K562 (cell line): ENCODE results near the gene RHOF. TPM values are rescaled to one million over a fixed set of nuclear protein-coding genes. Genes with fewer than 3 reads are reported as not detected.
A peak's percentile ranks its signal among the peaks of the same experiment; 100 is the strongest.

Experiments used
- ATAC-seq: fragments of 200-7000 bp; cut with Tn5 transposase; 3 replicates; pipeline ENCODE4 v1.9.1; 2020; ENCODE audit warnings: moderate library complexity
- BruUV-seq: library from RNA; stranded (reverse); fragments of 400-500 nt; replicated peaks from 2 replicates; lab custom pipeline; 2021; lab: Mats Ljungman, UMichigan
- CTCF ChIA-PET: fragments of 300-600 bp; formaldehyde crosslinking; extraction: SDS; loops from one replicate; lab custom pipeline; 2021; ENCODE audit warnings: low intra/inter-chr PET ratio; lab: Yijun Ruan, JAX
- POLR2A ChIA-PET: fragments of 300-600, 350-650 bp; sonication (Branson Sonifier 250); formaldehyde crosslinking; extraction: SDS; loops from one replicate; lab custom pipeline; 2021; ENCODE audit warnings: antibody characterized with exemption, inconsistent platforms; lab: Yijun Ruan, JAX
- DNase-seq, 4 experiments: peaks; one replicate each; pipeline versions ENCODE4 v3.0.0 to v3.0.0-alpha.2; 2011 to 2018; ENCODE audit warnings: low spot score in 3 of 4, mixed read lengths in 3 of 4; ENCODE audit errors: extremely low read depth in 1 of 4
- FAIRE-seq: peaks from 2 replicates; lab custom pipeline; 2011; peaks lifted over from hg19 to GRCh38; lab: Jason Lieb, UNC
- H2AFZ ChIP-seq: 2 replicates; pipeline ENCODE4 v1.6.0; 2011; ENCODE audit warnings: low read depth, low read length, control low read depth, inconsistent platforms
- H3K27ac ChIP-seq: fragments of 200-600 bp; 3 replicates; pipeline ENCODE4 v1.8.0; 2011; ENCODE audit warnings: low read depth, mild to moderate bottlenecking, control low read depth, inconsistent platforms, low read length, moderate library complexity, mixed read lengths; ENCODE audit errors: extremely low read depth
- H3K27me3 ChIP-seq, 2 experiments: fragments of 300-600 bp in 1 of 2; 2 replicates in 1 of 2; 3 replicates in 1 of 2; pipeline versions ENCODE4 v1.6.0 to v1.8.0; 2011; ENCODE audit warnings: inconsistent platforms in 2 of 2, low read length in 2 of 2, mild to moderate bottlenecking in 1 of 2, mixed read lengths in 1 of 2, moderate library complexity in 1 of 2; ENCODE audit not compliant: control insufficient read depth in 2 of 2, insufficient read depth in 2 of 2
- H3K36me3 ChIP-seq: fragments of 300-600 bp; 3 replicates; pipeline ENCODE4 v1.8.0; 2011; ENCODE audit warnings: mild to moderate bottlenecking, low read length, inconsistent platforms; ENCODE audit not compliant: control insufficient read depth, insufficient read depth
- H3K4me1 ChIP-seq, 2 experiments: fragments of 200-600 bp in 1 of 2; replicated peaks in 1 of 2; 2 replicates in 1 of 2; 3 replicates in 1 of 2; pipeline versions ENCODE4 v1.5.1 to v1.8.0; 2011; ENCODE audit warnings: inconsistent platforms in 2 of 2, low read length in 2 of 2, mild to moderate bottlenecking in 1 of 2, mixed read lengths in 1 of 2, moderate library complexity in 1 of 2; ENCODE audit not compliant: control insufficient read depth in 2 of 2, insufficient read depth in 2 of 2
- H3K4me2 ChIP-seq: 2 replicates; pipeline ENCODE4 v1.6.1; 2011; ENCODE audit warnings: low read length, control low read depth, inconsistent platforms, mixed read lengths; ENCODE audit not compliant: insufficient read depth
- H3K4me3 ChIP-seq: fragments of 200-600 bp; sonication (generic), shearing (Covaris generic); 2 replicates; pipeline ENCODE4 v1.5.1; 2016; ENCODE audit warnings: control low read depth, inconsistent platforms
- H3K79me2 ChIP-seq: fragments of 200-600 bp; 3 replicates; pipeline ENCODE4 v1.8.0; 2011; ENCODE audit warnings: low read length, inconsistent platforms; ENCODE audit not compliant: control insufficient read depth, insufficient read depth
- H3K9ac ChIP-seq, 2 experiments: 2 replicates each; pipeline versions ENCODE4 v1.6.0 to v1.6.1; 2011; ENCODE audit warnings: low read depth in 2 of 2, low read length in 2 of 2, control low read depth in 1 of 2, inconsistent platforms in 1 of 2, mild to moderate bottlenecking in 1 of 2, mixed read lengths in 1 of 2; ENCODE audit not compliant: insufficient read depth in 1 of 2
- H3K9me1 ChIP-seq: one replicate; pipeline ENCODE4 v1.6.0; 2011; ENCODE audit warnings: inconsistent platforms, mild to moderate bottlenecking, low read length, moderate library complexity; ENCODE audit not compliant: control insufficient read depth, insufficient read depth
- H3K9me3 ChIP-seq: replicated peaks from 2 replicates; pipeline ENCODE4 v1.5.1; 2011; ENCODE audit warnings: low read depth, low read length, inconsistent platforms; ENCODE audit not compliant: control insufficient read depth, insufficient read depth
- H4K20me1 ChIP-seq: replicated peaks from 2 replicates; pipeline ENCODE4 v1.6.1; 2011; ENCODE audit warnings: low read length, inconsistent platforms, mixed read lengths; ENCODE audit not compliant: control insufficient read depth, insufficient read depth
- DPF2 ChIP-seq: fragments of 450-650 bp; IDR thresholded peaks from 2 replicates; pipeline ENCODE4 v1.6.1; 2016
- EP400 ChIP-seq: fragments of 450-650 bp; IDR thresholded peaks from 2 replicates; pipeline ENCODE4 v1.6.1; 2017; ENCODE audit warnings: antibody characterized with exemption, mild to moderate bottlenecking, moderate library complexity
- ETV6 ChIP-seq, 3 experiments: fragments of 150-350 bp in 1 of 3; sonication (generic) in 1 of 3; formaldehyde crosslinking in 1 of 3; IDR thresholded peaks; 2 replicates each; pipeline versions ENCODE4 v1.6.1 to v1.8.0; 2014 to 2022; ENCODE audit warnings: borderline replicate concordance in 2 of 3, low read depth in 2 of 3, antibody characterized with exemption in 1 of 3, low read length in 1 of 3, mild to moderate bottlenecking in 1 of 3, missing genetic modification reagents in 1 of 3
- FOXJ2 ChIP-seq: fragments of 200-800 bp; sonication (Bioruptor generic); IDR thresholded peaks from 2 replicates; pipeline ENCODE4 v1.6.1; 2016; ENCODE audit warnings: missing genetic modification characterization, missing compliant biosample characterization
- KDM2B ChIP-seq: fragments of 250-450 bp; sonication (Bioruptor Pico); IDR thresholded peaks from 2 replicates; pipeline ENCODE4 v1.8.0; 2021; ENCODE audit warnings: mild to moderate bottlenecking, moderate library complexity
- LCOR ChIP-seq: sonication (generic); formaldehyde crosslinking; IDR thresholded peaks from 2 replicates; pipeline ENCODE4 v1.8.0; 2022; ENCODE audit warnings: mild to moderate bottlenecking, missing genetic modification reagents
- MECOM ChIP-seq: fragments of 250-450 bp; sonication (Bioruptor Pico); IDR thresholded peaks from 2 replicates; pipeline ENCODE4 v1.8.0; 2022; ENCODE audit warnings: inconsistent platforms
- MYC ChIP-seq, 2 experiments: fragments of 250-450 bp in 1 of 2; sonication (Bioruptor Pico) in 1 of 2; IDR thresholded peaks; 2 replicates each; pipeline versions ENCODE4 v1.5.1 to v1.6.1; 2012 to 2021; ENCODE audit warnings: low read depth in 2 of 2, borderline replicate concordance in 1 of 2, improper control_type of control experiment in 1 of 2, low read length in 1 of 2, mild to moderate bottlenecking in 1 of 2, moderate library complexity in 1 of 2
- NCOR1 ChIP-seq: fragments of 450-650 bp; IDR thresholded peaks from 2 replicates; pipeline ENCODE4 v1.6.1; 2016; ENCODE audit warnings: mild to moderate bottlenecking, moderate library complexity
- NELFE ChIP-seq: IDR thresholded peaks from 2 replicates; pipeline ENCODE4 v1.6.1; 2011; ENCODE audit warnings: mild to moderate bottlenecking; ENCODE audit not compliant: insufficient read depth, insufficient read length
- VEZF1 ChIP-seq: fragments of 200-800 bp; sonication (Bioruptor generic); IDR thresholded peaks from 2 replicates; pipeline ENCODE4 v1.6.1; 2017; ENCODE audit warnings: missing genetic modification characterization, missing compliant biosample characterization
- WGBS: fragments of 100-300 bp; shearing (Covaris generic); methylation state at CpG from one replicate; pipeline ENCODE4 v1.1.6; 2016; ENCODE audit warnings: low coverage, mixed read lengths; ENCODE audit not compliant: insufficient coverage; ENCODE audit errors: missing lambda C conversion rate; 5-methylcytosine and 5-hydroxymethylcytosine counted together
- in situ Hi-C: fragments of 300-500 bp; cut with MboI; formaldehyde crosslinking; loops from 4 replicates; pipeline ENCODE4 v1.15.0; 2018; ENCODE audit warnings: inconsistent platforms, mixed read lengths
- intact Hi-C: fragments of 100-400 bp; cut with micrococcal nuclease; formaldehyde crosslinking; loops from 2 replicates; pipeline ENCODE4 v1.14.2; 2022
- polyA plus RNA-seq, 8 experiments: library from polyadenylated mRNA; depleted of rRNA in 4 of 8; stranded (reverse) in 5 of 8; unstranded in 3 of 8; fragments of >200 nt; fragmentation: Nextera tagmentation in 2 of 8; fragmentation: Illumina TruSeq in 1 of 8; extraction: Ambion mirVana in 2 of 8; extraction: Trizol in 1 of 8; gene quantifications; 2 replicates each; pipeline versions ENCODE4 v1.2.1 to v1.2.3, GENCODE V29; 2011 to 2014; ENCODE audit warnings: inconsistent platforms in 1 of 8, missing spikeins in 1 of 8
- total RNA-seq, 7 experiments: library from RNA; depleted of rRNA in 6 of 7; stranded (reverse); fragments of >200 nt in 6 of 7; fragmentation: Illumina TruSeq in 2 of 7; extraction: Trizol in 2 of 7; gene quantifications; 2 replicates each; pipeline versions ENCODE4 v1.2.1 to v1.2.3, GENCODE V29; 2011 to 2021; ENCODE audit warnings: low replicate concordance in 1 of 7
- TF ChIP-seq, protein P1 (sequence below): fragments of 450-650 bp; IDR thresholded peaks from 2 replicates; pipeline ENCODE4 v1.6.1; 2016
- TF ChIP-seq, protein P2 (sequence below), 2 experiments: IDR thresholded peaks; 2 replicates each; pipeline ENCODE4 v1.6.1; 2011; ENCODE audit warnings: borderline replicate concordance in 1 of 2, control low read depth in 1 of 2, low read depth in 1 of 2, low read length in 1 of 2, mild to moderate bottlenecking in 1 of 2, mixed read lengths in 1 of 2, moderate library complexity in 1 of 2; ENCODE audit not compliant: insufficient read depth in 1 of 2, insufficient read length in 1 of 2, poor library complexity in 1 of 2, severe bottlenecking in 1 of 2; ENCODE audit errors: extremely low read depth in 1 of 2

RHOF gene
- total and polyA plus RNA-seq, 9 of the 15 experiments (the other 6 are each of a cell fraction or from before 2014, with no cell fraction given), result 0.13 to 10.1 (median 4.0) TPM

DNA sequence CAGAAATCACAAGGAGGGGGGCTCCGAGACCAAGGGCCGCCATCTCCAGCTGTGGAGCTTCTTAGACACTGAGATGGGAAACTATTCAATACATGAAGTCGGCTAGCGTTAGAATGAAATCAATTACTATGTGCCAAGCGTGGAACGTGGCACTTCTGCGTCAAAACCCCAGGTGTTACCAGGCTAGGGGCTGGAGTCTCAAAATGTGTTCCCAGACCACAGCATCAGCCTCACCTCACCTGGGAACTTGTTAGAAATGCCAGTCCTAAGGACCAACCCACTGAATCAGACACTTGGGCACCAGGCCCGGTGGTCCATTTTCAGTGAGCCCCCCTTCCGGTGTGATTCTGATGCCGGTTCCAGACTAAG is 5.3 kb upstream of the RHOF start (continued):
- TF ChIP-seq, protein P1, sequence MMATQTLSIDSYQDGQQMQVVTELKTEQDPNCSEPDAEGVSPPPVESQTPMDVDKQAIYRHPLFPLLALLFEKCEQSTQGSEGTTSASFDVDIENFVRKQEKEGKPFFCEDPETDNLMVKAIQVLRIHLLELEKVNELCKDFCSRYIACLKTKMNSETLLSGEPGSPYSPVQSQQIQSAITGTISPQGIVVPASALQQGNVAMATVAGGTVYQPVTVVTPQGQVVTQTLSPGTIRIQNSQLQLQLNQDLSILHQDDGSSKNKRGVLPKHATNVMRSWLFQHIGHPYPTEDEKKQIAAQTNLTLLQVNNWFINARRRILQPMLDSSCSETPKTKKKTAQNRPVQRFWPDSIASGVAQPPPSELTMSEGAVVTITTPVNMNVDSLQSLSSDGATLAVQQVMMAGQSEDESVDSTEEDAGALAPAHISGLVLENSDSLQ, result no peak
- TF ChIP-seq, all 486 proteins: peak for 7

DNA sequence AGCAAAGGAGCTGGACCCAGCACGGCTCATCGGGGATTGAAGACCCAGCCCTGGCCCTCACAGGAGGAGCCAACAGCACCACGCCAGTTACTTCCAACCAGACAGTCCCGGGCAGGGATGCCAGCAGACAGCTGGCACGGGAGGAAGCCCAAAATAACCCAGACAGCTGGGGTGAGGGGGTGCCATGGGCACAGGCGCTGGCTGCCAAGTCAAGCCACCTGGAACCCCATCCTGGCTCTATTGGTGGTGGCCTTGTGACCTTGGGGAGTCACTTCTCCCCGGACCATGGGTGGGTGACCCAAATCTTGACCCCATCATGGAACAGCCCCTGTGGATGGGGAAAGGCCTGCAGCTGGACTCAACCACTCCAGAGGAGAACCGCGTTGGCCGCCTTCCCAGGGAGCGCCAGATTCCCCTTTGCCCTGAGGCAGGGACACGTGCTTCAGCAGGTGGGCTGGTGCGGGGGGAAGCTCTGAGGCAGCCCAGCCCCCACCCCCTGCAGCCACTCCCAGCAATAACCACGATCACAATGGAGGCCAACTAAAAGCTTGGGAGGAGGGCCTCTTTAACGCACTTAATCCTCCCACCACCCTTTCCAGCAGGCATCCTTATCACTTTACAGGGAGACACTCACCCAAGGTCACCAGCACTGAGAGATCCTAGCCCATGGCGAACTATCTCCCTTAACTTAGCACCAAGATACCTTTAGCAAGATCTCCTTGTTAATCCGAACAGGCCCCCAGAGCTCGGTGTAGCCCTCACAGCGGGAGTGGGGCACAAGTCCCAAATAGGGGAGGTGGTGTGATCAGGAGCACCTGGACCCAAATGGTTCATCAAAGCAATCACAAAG is 4.7 kb upstream of the RHOF start:
- Histone ChIP-seq H3K4me2 (peak overlapping the region; percentile 91), H3K36me3 (peaks cover 33% of the 10 kb centered on the region), H2AFZ (no peak overlapping the region), H3K4me3 (peak overlapping the region; percentile 32), H3K79me2 (peaks cover 77% of the 10 kb centered on the region), H4K20me1 (no peaks in the 10 kb centered on the region), H3K9me1 (no peaks in the 10 kb centered on the region), H3K4me1 (peaks cover 40 to 82% of the 10 kb centered on the region in 2 experiments), H3K9ac (peak overlapping the region; percentile 77 to 92), H3K27me3 (no peaks in the 10 kb centered on the region), H3K27ac (peak overlapping the region; percentile 89), H3K9me3 (no peaks in the 10 kb centered on the region)
- no TSS peak for BruUV-seq
- FAIRE-seq (peak; percentile 92), DNase-seq (peak in 3 of 4 experiments; percentile 43 to 85 (median 65)), ATAC-seq (no peak)
- WGBS, result 8% methylated on average over 19 of the region's 19 CpGs
- POLR2A ChIA-PET, result interaction anchor here (0.5 to 9.4 kb wide), 12 partner anchors 10 to 350 kb away, joined by 3 to 194 read pairs (median 4); partner anchors contain the start of gene SETD1B
- CTCF ChIA-PET, result interaction anchor here (1.2 to 5.9 kb wide), 3 partner anchors 13 to 101 kb away, joined by 3 to 73 read pairs (median 12); partner anchors contain the start of gene PSMD9
- in situ Hi-C loops, result loop anchor here (5.0 kb wide), 1 partner anchor 89 kb away; the partner anchor contains the start of gene PSMD9
- intact Hi-C loops, result no loop called here
- peak; percentile 68; the same call in 1 of the 2 replicates for TF ChIP-seq DPF2
- no peak for TF ChIP-seq FOXJ2 (tag)
- 0 out of 2 replicates have a peak, but pooled peaks have one; percentile 38 for TF ChIP-seq LCOR (CRISPR knock-in tag)
- TF ChIP-seq VEZF1 (CRISPR knock-in tag), result peak; percentile 60; the same call in 1 of the 2 replicates
- TF ChIP-seq NCOR1, result peak; percentile 18; the same call in 1 of the 2 replicates
- TF ChIP-seq KDM2B (CRISPR knock-in tag), result no peak
- TF ChIP-seq, protein P2, sequence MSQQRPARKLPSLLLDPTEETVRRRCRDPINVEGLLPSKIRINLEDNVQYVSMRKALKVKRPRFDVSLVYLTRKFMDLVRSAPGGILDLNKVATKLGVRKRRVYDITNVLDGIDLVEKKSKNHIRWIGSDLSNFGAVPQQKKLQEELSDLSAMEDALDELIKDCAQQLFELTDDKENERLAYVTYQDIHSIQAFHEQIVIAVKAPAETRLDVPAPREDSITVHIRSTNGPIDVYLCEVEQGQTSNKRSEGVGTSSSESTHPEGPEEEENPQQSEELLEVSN (IDR thresholded peaks at IDR 0.05; ENCODE audit: borderline replicate concordance in 1 of 2, extremely low read depth in 1 of 2, insufficient read depth in 1 of 2, insufficient read length in 1 of 2, low read depth in 1 of 2, low read length in 1 of 2, poor library complexity in 1 of 2, severe bottlenecking in 1 of 2), result peak; percentile 58 to 70
- no peak for TF ChIP-seq MECOM (CRISPR knock-in tag)
- no peak for TF ChIP-seq NELFE
- peak; percentile 74 for TF ChIP-seq EP400
- peak; percentile 88 for TF ChIP-seq MYC (IDR thresholded peaks at IDR 0.05; ENCODE audit: low read depth, low read length)
- peak; percentile 58; the same call in 1 of the 2 replicates for TF ChIP-seq MYC (CRISPR knock-in tag; IDR thresholded peaks at IDR 0.05; ENCODE audit: borderline replicate concordance, low read depth)
- TF ChIP-seq ETV6 (IDR thresholded peaks at IDR 0.05; ENCODE audit: borderline replicate concordance in 1 of 2, low read depth in 2 of 2, low read length in 1 of 2), result no peak
- TF ChIP-seq ETV6 (CRISPR knock-in tag; IDR thresholded peaks at IDR 0.05; ENCODE audit: borderline replicate concordance), result no peak
